ENCODE results near the gene TIMM23.

Gene TIMM23

GRCh38 chr10:46026106-46026505 lies 53.8 kb downstream of the TIMM23 start:
- Histone ChIP-seq H3K9me3 (ENCODE audit: insufficient read depth, low read length) (no peaks in the 10 kb centered on the region), H2AFZ (ENCODE audit: low read depth, low read length) (no peak overlapping the region), H3K79me2 (ENCODE audit: low read length) (peaks cover 88% of the 10 kb centered on the region), H3K9ac (ENCODE audit: low read length) (no peak overlapping the region), H3K4me1 (ENCODE audit: low read length) (peaks cover 10% of the 10 kb centered on the region), H4K20me1 (ENCODE audit: insufficient read depth, low read length) (peaks cover 38% of the 10 kb centered on the region), H3K27me3 (ENCODE audit: low read depth, low read length) (no peaks in the 10 kb centered on the region), H3K4me3 (ENCODE audit: low read length) (no peak overlapping the region), H3K27ac (ENCODE audit: low read length) (no peak overlapping the region), H3K4me2 (ENCODE audit: low read length) (no peak overlapping the region), H3K36me3 (replicated peaks; ENCODE audit: low read depth, low read length) (no peaks in the 10 kb centered on the region)
- TF ChIP-seq EZH2phosphoT487 (IDR thresholded peaks at IDR 0.05; ENCODE audit: low read depth) = no peak
- TF ChIP-seq CTCF (IDR thresholded peaks at IDR 0.05; ENCODE audit: low read depth, low read length) = no peak

GRCh38 chr10:46028584-46029460 lies 56.5 kb downstream of the TIMM23 start:
- H3K9me3 ChIP-seq (ENCODE audit: insufficient read depth, low read length) = no peaks in the 10 kb centered on the region
- peaks cover 32% of the 10 kb centered on the region for H4K20me1 ChIP-seq (ENCODE audit: insufficient read depth, low read length)
- peaks cover 62% of the 10 kb centered on the region for H3K79me2 ChIP-seq (ENCODE audit: low read length)
- no peaks in the 10 kb centered on the region for H3K27me3 ChIP-seq (ENCODE audit: low read depth, low read length)
- H3K4me1 ChIP-seq (ENCODE audit: low read length) = peaks cover 10% of the 10 kb centered on the region
- H3K4me3 ChIP-seq (ENCODE audit: low read length) = peak overlapping the region; percentile 99
- no peak overlapping the region for H3K27ac ChIP-seq (ENCODE audit: low read length)
- peak overlapping the region; percentile 74 for H3K4me2 ChIP-seq (ENCODE audit: low read length)
- no peak overlapping the region for H2AFZ ChIP-seq (ENCODE audit: low read depth, low read length)
- no peaks in the 10 kb centered on the region for H3K36me3 ChIP-seq (replicated peaks; ENCODE audit: low read depth, low read length)
- peak overlapping the region; percentile 82 for H3K9ac ChIP-seq (ENCODE audit: low read length)
- TF ChIP-seq EZH2phosphoT487 (IDR thresholded peaks at IDR 0.05; ENCODE audit: low read depth) (no peak), CTCF (IDR thresholded peaks at IDR 0.05; ENCODE audit: low read depth, low read length) (peak; percentile 52)

- Histone ChIP-seq H3K4me1 (ENCODE audit: low read length) (peaks cover 10% of the 10 kb centered on the region), H3K4me2 (ENCODE audit: low read length) (peak overlapping the region; percentile 74), H3K27ac (ENCODE audit: low read length) (no peak overlapping the region)
Observed at GRCh38 chr10:46029461-46030030, 57.3 kb downstream of the TIMM23 start.

More at GRCh38 chr10:46029461-46030030, 57.3 kb downstream of the TIMM23 start:
- no peaks in the 10 kb centered on the region for H3K9me3 ChIP-seq (ENCODE audit: insufficient read depth, low read length)
- peaks cover 29% of the 10 kb centered on the region for H4K20me1 ChIP-seq (ENCODE audit: insufficient read depth, low read length)
- H3K79me2 ChIP-seq (ENCODE audit: low read length) = peaks cover 54% of the 10 kb centered on the region
- peak overlapping the region; percentile 82 for H3K9ac ChIP-seq (ENCODE audit: low read length)
- TF ChIP-seq CTCF (IDR thresholded peaks at IDR 0.05; ENCODE audit: low read depth, low read length) (no peak), EZH2phosphoT487 (IDR thresholded peaks at IDR 0.05; ENCODE audit: low read depth) (no peak)
- peak overlapping the region; percentile 99 for H3K4me3 ChIP-seq (ENCODE audit: low read length)
- H3K36me3 ChIP-seq (replicated peaks; ENCODE audit: low read depth, low read length) = no peaks in the 10 kb centered on the region
- no peaks in the 10 kb centered on the region for H3K27me3 ChIP-seq (ENCODE audit: low read depth, low read length)
- H2AFZ ChIP-seq (ENCODE audit: low read depth, low read length) = no peak overlapping the region

Data from OCI-LY3 (cell line).